ENCODE data around the gene DUSP10.

Gene DUSP10

GRCh38 chr1:221667504-221667903 is 74.4 kb downstream of the DUSP10 start:
- no peak for ATAC-seq
- TF ChIP-seq ZNF8 (CRISPR knock-in tag; IDR thresholded peaks at IDR 0.05) (no peak), POU6F1 (CRISPR knock-in tag; IDR thresholded peaks at IDR 0.05; ENCODE audit: borderline replicate concordance, low read depth) (no peak), ZNF70 (CRISPR knock-in tag; IDR thresholded peaks at IDR 0.05) (no peak), CREB5 (CRISPR knock-in tag; IDR thresholded peaks at IDR 0.05; ENCODE audit: low read depth) (no peak), OSR1 (CRISPR knock-in tag; IDR thresholded peaks at IDR 0.05) (no peak), ZFP3 (CRISPR knock-in tag; IDR thresholded peaks at IDR 0.05) (no peak), ZFP30 (CRISPR knock-in tag; IDR thresholded peaks at IDR 0.05) (no peak), CSRNP3 (CRISPR knock-in tag; IDR thresholded peaks at IDR 0.05) (no peak), SNAI2 (CRISPR knock-in tag; IDR thresholded peaks at IDR 0.05) (no peak), ESRRG (CRISPR knock-in tag; IDR thresholded peaks at IDR 0.05) (no peak), PATZ1 (CRISPR knock-in tag; IDR thresholded peaks at IDR 0.05; ENCODE audit: borderline replicate concordance) (no peak), GLIS3 (CRISPR knock-in tag; IDR thresholded peaks at IDR 0.05) (no peak), TCF4 (CRISPR knock-in tag; IDR thresholded peaks at IDR 0.05; ENCODE audit: borderline replicate concordance) (no peak), TSHZ2 (CRISPR knock-in tag; IDR thresholded peaks at IDR 0.05) (no peak), BACH2 (CRISPR knock-in tag; IDR thresholded peaks at IDR 0.05; ENCODE audit: borderline replicate concordance) (no peak), RARB (CRISPR knock-in tag; IDR thresholded peaks at IDR 0.05) (no peak), ZC3H10 (CRISPR knock-in tag; IDR thresholded peaks at IDR 0.05) (no peak), CSDC2 (CRISPR knock-in tag; IDR thresholded peaks at IDR 0.05) (no peak)

- ATAC-seq = no peak
- TF ChIP-seq CREB5 (CRISPR knock-in tag; IDR thresholded peaks at IDR 0.05; ENCODE audit: low read depth) = no peak
- no peak for TF ChIP-seq POU6F1 (CRISPR knock-in tag; IDR thresholded peaks at IDR 0.05; ENCODE audit: borderline replicate concordance, low read depth)
- TF ChIP-seq CSRNP3 (CRISPR knock-in tag; IDR thresholded peaks at IDR 0.05) = no peak
- no peak for TF ChIP-seq TCF4 (CRISPR knock-in tag; IDR thresholded peaks at IDR 0.05; ENCODE audit: borderline replicate concordance)
- no peak for TF ChIP-seq RARB (CRISPR knock-in tag; IDR thresholded peaks at IDR 0.05)
- no peak for TF ChIP-seq GLIS3 (CRISPR knock-in tag; IDR thresholded peaks at IDR 0.05)
- no peak for TF ChIP-seq ZFP30 (CRISPR knock-in tag; IDR thresholded peaks at IDR 0.05)
- TF ChIP-seq CSDC2 (CRISPR knock-in tag; IDR thresholded peaks at IDR 0.05) = no peak
- TF ChIP-seq PPARA (CRISPR knock-in tag; IDR thresholded peaks at IDR 0.05; ENCODE audit: borderline replicate concordance) = no peak
- no peak for TF ChIP-seq ZC3H10 (CRISPR knock-in tag; IDR thresholded peaks at IDR 0.05)
- TF ChIP-seq TOX (CRISPR knock-in tag; IDR thresholded peaks at IDR 0.05; ENCODE audit: borderline replicate concordance) = no peak
- no peak for TF ChIP-seq SNAI2 (CRISPR knock-in tag; IDR thresholded peaks at IDR 0.05)
- no peak for TF ChIP-seq ZNF565 (CRISPR knock-in tag; conservative IDR thresholded peaks at IDR 0.05; ENCODE audit: low read depth)
- no peak for TF ChIP-seq OSR1 (CRISPR knock-in tag; IDR thresholded peaks at IDR 0.05)
- TF ChIP-seq ZNF8 (CRISPR knock-in tag; IDR thresholded peaks at IDR 0.05) = no peak
- no peak for TF ChIP-seq PATZ1 (CRISPR knock-in tag; IDR thresholded peaks at IDR 0.05; ENCODE audit: borderline replicate concordance)
These were observed 77.6 kb downstream of the DUSP10 start for GRCh38 chr1:221664253-221664652.

Measured in SK-N-SH treated with all-trans-retinoic acid at 6 μM for 48 hours (cell line).